ENCODE data around the gene BPI.

Gene BPI

GRCh38 chr20:38277285-38277684 lies 26.7 kb upstream of the BPI start:
- H3K27me3 ChIP-seq (ENCODE audit: low read length) = no peaks in the 10 kb centered on the region

GRCh38 chr20:38277691-38278090 lies 26.3 kb upstream of the BPI start:
- Histone ChIP-seq H3K79me2 (ENCODE audit: insufficient read depth, low read length) (no peaks in the 10 kb centered on the region), H3K27ac (ENCODE audit: low read depth, low read length) (no peak overlapping the region), H4K20me1 (ENCODE audit: low read depth, low read length) (no peaks in the 10 kb centered on the region), H3K4me3 (ENCODE audit: insufficient read depth, low read length, poor library complexity, severe bottlenecking) (no peak overlapping the region), H3K36me3 (ENCODE audit: low read length) (no peaks in the 10 kb centered on the region), H3K9me3 (ENCODE audit: insufficient read depth, low read length) (no peaks in the 10 kb centered on the region), H3K4me2 (ENCODE audit: low read depth, low read length, poor library complexity, severe bottlenecking) (no peak overlapping the region), H3K9me2 (replicated peaks; ENCODE audit: insufficient read depth, low read length) (no peaks in the 10 kb centered on the region), H3F3A (ENCODE audit: insufficient read depth) (no peaks in the 10 kb centered on the region), H3K27me3 (ENCODE audit: low read length) (no peaks in the 10 kb centered on the region), H2AFZ (ENCODE audit: low read depth, low read length, severe bottlenecking) (no peak overlapping the region), H3K9ac (ENCODE audit: low read length) (no peak overlapping the region)
- no peak for TF ChIP-seq EZH2phosphoT487 (conservative IDR thresholded peaks at IDR 0.05; ENCODE audit: low read length)
- TF ChIP-seq, protein P1, sequence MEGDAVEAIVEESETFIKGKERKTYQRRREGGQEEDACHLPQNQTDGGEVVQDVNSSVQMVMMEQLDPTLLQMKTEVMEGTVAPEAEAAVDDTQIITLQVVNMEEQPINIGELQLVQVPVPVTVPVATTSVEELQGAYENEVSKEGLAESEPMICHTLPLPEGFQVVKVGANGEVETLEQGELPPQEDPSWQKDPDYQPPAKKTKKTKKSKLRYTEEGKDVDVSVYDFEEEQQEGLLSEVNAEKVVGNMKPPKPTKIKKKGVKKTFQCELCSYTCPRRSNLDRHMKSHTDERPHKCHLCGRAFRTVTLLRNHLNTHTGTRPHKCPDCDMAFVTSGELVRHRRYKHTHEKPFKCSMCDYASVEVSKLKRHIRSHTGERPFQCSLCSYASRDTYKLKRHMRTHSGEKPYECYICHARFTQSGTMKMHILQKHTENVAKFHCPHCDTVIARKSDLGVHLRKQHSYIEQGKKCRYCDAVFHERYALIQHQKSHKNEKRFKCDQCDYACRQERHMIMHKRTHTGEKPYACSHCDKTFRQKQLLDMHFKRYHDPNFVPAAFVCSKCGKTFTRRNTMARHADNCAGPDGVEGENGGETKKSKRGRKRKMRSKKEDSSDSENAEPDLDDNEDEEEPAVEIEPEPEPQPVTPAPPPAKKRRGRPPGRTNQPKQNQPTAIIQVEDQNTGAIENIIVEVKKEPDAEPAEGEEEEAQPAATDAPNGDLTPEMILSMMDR (IDR thresholded peaks at IDR 0.05; ENCODE audit: insufficient read depth, low read length, poor library complexity, severe bottlenecking) = no peak

More at GRCh38 chr20:38277285-38277684, 26.7 kb upstream of the BPI start:
- Histone ChIP-seq H3K9me3 (ENCODE audit: insufficient read depth, low read length) (no peaks in the 10 kb centered on the region), H3K27ac (ENCODE audit: low read depth, low read length) (no peak overlapping the region), H2AFZ (ENCODE audit: low read depth, low read length, severe bottlenecking) (no peak overlapping the region), H3K9ac (ENCODE audit: low read length) (no peak overlapping the region), H3K9me2 (replicated peaks; ENCODE audit: insufficient read depth, low read length) (no peaks in the 10 kb centered on the region), H3K36me3 (ENCODE audit: low read length) (no peaks in the 10 kb centered on the region), H3K4me2 (ENCODE audit: low read depth, low read length, poor library complexity, severe bottlenecking) (no peak overlapping the region), H4K20me1 (ENCODE audit: low read depth, low read length) (no peaks in the 10 kb centered on the region), H3K79me2 (ENCODE audit: insufficient read depth, low read length) (no peaks in the 10 kb centered on the region), H3F3A (ENCODE audit: insufficient read depth) (no peaks in the 10 kb centered on the region), H3K4me3 (ENCODE audit: insufficient read depth, low read length, poor library complexity, severe bottlenecking) (no peak overlapping the region)
- TF ChIP-seq, protein P1 (IDR thresholded peaks at IDR 0.05; ENCODE audit: insufficient read depth, low read length, poor library complexity, severe bottlenecking) = no peak

DNA sequence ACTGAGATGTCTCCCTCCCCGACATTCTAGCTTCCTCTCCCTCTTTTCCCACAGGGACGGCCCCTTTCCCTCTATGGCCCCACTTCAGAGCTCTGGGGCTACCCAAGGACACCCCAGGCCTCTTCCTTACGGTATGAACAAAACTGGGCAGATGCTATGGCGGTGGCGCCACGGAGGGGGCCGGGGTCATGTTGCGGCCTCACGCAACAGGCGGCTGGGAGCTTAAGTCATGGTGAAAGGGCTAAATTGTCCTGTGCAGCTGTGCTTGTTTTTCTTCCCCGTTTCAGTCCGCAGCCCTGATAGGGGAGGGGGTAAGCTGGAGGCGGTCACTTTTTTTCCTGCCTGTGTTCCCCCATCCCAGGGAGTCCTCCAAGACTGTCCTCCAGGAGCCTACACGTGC lies 25.8 kb upstream of the BPI start:
- Histone ChIP-seq H3K4me2 (ENCODE audit: low read depth, low read length, poor library complexity, severe bottlenecking) (no peak overlapping the region), H3K27ac (ENCODE audit: low read depth, low read length) (no peak overlapping the region), H4K20me1 (ENCODE audit: low read depth, low read length) (no peaks in the 10 kb centered on the region), H2AFZ (ENCODE audit: low read depth, low read length, severe bottlenecking) (no peak overlapping the region), H3K36me3 (ENCODE audit: low read length) (no peaks in the 10 kb centered on the region), H3K9me2 (replicated peaks; ENCODE audit: insufficient read depth, low read length) (no peaks in the 10 kb centered on the region), H3K9me3 (ENCODE audit: insufficient read depth, low read length) (no peaks in the 10 kb centered on the region), H3K27me3 (ENCODE audit: low read length) (no peaks in the 10 kb centered on the region), H3K9ac (ENCODE audit: low read length) (no peak overlapping the region), H3K79me2 (ENCODE audit: insufficient read depth, low read length) (no peaks in the 10 kb centered on the region), H3K4me3 (ENCODE audit: insufficient read depth, low read length, poor library complexity, severe bottlenecking) (no peak overlapping the region), H3F3A (ENCODE audit: insufficient read depth) (no peaks in the 10 kb centered on the region)
- TF ChIP-seq, protein P1 (IDR thresholded peaks at IDR 0.05; ENCODE audit: insufficient read depth, low read length, poor library complexity, severe bottlenecking) = no peak
- TF ChIP-seq EZH2phosphoT487 (conservative IDR thresholded peaks at IDR 0.05; ENCODE audit: low read length) = no peak

- no peak overlapping the region for H3K27ac ChIP-seq (ENCODE audit: low read depth, low read length)
- no peak overlapping the region for H3K9ac ChIP-seq (ENCODE audit: low read length)
- H3F3A ChIP-seq (ENCODE audit: insufficient read depth) = no peaks in the 10 kb centered on the region
- no peaks in the 10 kb centered on the region for H3K79me2 ChIP-seq (ENCODE audit: insufficient read depth, low read length)
- no peaks in the 10 kb centered on the region for H3K36me3 ChIP-seq (ENCODE audit: low read length)
- TF ChIP-seq, protein P1 (IDR thresholded peaks at IDR 0.05; ENCODE audit: insufficient read depth, low read length, poor library complexity, severe bottlenecking) = no peak
- TF ChIP-seq EZH2phosphoT487 (conservative IDR thresholded peaks at IDR 0.05; ENCODE audit: low read length) = no peak
- no peaks in the 10 kb centered on the region for H3K9me3 ChIP-seq (ENCODE audit: insufficient read depth, low read length)
- no peak overlapping the region for H3K4me3 ChIP-seq (ENCODE audit: insufficient read depth, low read length, poor library complexity, severe bottlenecking)
- H3K27me3 ChIP-seq (ENCODE audit: low read length) = no peaks in the 10 kb centered on the region
- no peaks in the 10 kb centered on the region for H3K9me2 ChIP-seq (replicated peaks; ENCODE audit: insufficient read depth, low read length)
- H4K20me1 ChIP-seq (ENCODE audit: low read depth, low read length) = no peaks in the 10 kb centered on the region
- H3K4me2 ChIP-seq (ENCODE audit: low read depth, low read length, poor library complexity, severe bottlenecking) = no peak overlapping the region
- H2AFZ ChIP-seq (ENCODE audit: low read depth, low read length, severe bottlenecking) = no peak overlapping the region
These were observed 25.2 kb upstream of the BPI start for GRCh38 chr20:38278763-38279162.

All from SU-DHL-6 (cell line).